T-helper 17 cell (primary cell): Measurements from ENCODE around the gene EMC10. TPM values are rescaled to one million over a fixed set of nuclear protein-coding genes. Genes with fewer than 3 reads are reported as not detected.
"Not testable (repeated sequence)": the region's sequence is repeated elsewhere in the genome, so short reads cannot be mapped to it uniquely, and the experiment has no call there.

ENCODE experiments used
- ATAC-seq: fragments of 150-1000 bp; cut with Tn5 transposase; 2 replicates; pipeline ENCODE4 v1.10.0; 2021; ENCODE audit warnings: mild to moderate bottlenecking, moderate library complexity
- DNase-seq, 3 donors: peaks; one replicate each; pipeline versions ENCODE4 v3.0.0 to v3.0.0-alpha.2; 2020 to 2021
- H3K9me3 ChIP-seq: one replicate; pipeline ENCODE4 v1.7.0; 2013; ENCODE audit warnings: low read length, mild to moderate bottlenecking; ENCODE audit not compliant: control insufficient read depth, poor library complexity, severe bottlenecking
- H3K27ac Mint-ChIP-seq: one replicate; pipeline ENCODE4 v1.8.0; 2022; ENCODE audit warnings: mild to moderate bottlenecking, moderate library complexity, mixed read lengths
- H3K27me3 Mint-ChIP-seq: one replicate; pipeline ENCODE4 v1.8.0; 2022; ENCODE audit warnings: mixed read lengths
- H3K36me3 Mint-ChIP-seq: one replicate; pipeline ENCODE4 v1.8.0; 2022; ENCODE audit warnings: low read depth, mixed read lengths
- H3K4me1 Mint-ChIP-seq: one replicate; pipeline ENCODE4 v1.8.0; 2022; ENCODE audit warnings: mild to moderate bottlenecking, mixed read lengths
- H3K4me3 Mint-ChIP-seq: one replicate; pipeline ENCODE4 v1.8.0; 2022; ENCODE audit warnings: mild to moderate bottlenecking, moderate library complexity, mixed read lengths
- total RNA-seq, 4 donors: library from RNA in 2 of 4; stranded (reverse) in 2 of 4; gene quantifications; one replicate each; pipeline ENCODE4 v1.2.3 and lab custom pipeline; 2022 to 2026

The EMC10 gene
- total RNA-seq, 2 donors from 2014 or later: 76.6 to 78.5 TPM

GRCh38 chr19:50437862-50438449, 38.4 kb upstream of the EMC10 start:
- H3K27me3 Mint-ChIP-seq: peaks cover 39% of the 10 kb centered on the region
- no peak overlapping the region for H3K4me3 Mint-ChIP-seq
- peaks cover 8% of the 10 kb centered on the region for H3K36me3 Mint-ChIP-seq
- no peaks in the 10 kb centered on the region for H3K9me3 ChIP-seq
- no peak for DNase-seq
- peaks cover 6% of the 10 kb centered on the region for H3K4me1 Mint-ChIP-seq
- H3K27ac Mint-ChIP-seq: no peak overlapping the region
- ATAC-seq: no peak

- H3K27ac Mint-ChIP-seq, H3K4me1 Mint-ChIP-seq, DNase-seq, ATAC-seq, H3K9me3 ChIP-seq, H3K36me3 Mint-ChIP-seq, H3K4me3 Mint-ChIP-seq: not testable (repeated sequence)
- peaks cover 30% of the 10 kb centered on the region for H3K27me3 Mint-ChIP-seq
Measured at GRCh38 chr19:50439130-50439529, 37.2 kb upstream of the EMC10 start.

GRCh38 chr19:50444059-50444458, 32.2 kb upstream of the EMC10 start:
- no peak for ATAC-seq
- Mint-ChIP-seq H3K27me3 (peaks cover 8% of the 10 kb centered on the region), H3K27ac (no peak overlapping the region)

GRCh38 chr19:50447053-50447452, 29.3 kb upstream of the EMC10 start:
- Mint-ChIP-seq H3K4me1 (no peaks in the 10 kb centered on the region), H3K36me3 (no peaks in the 10 kb centered on the region), H3K27ac (no peak overlapping the region), H3K4me3 (no peak overlapping the region), H3K27me3 (peaks cover 10% of the 10 kb centered on the region)
- ATAC-seq (no peak), DNase-seq (no peak)
- H3K9me3 ChIP-seq: no peaks in the 10 kb centered on the region

More at GRCh38 chr19:50444059-50444458, 32.2 kb upstream of the EMC10 start:
- Mint-ChIP-seq H3K4me1 (peaks cover 4% of the 10 kb centered on the region), H3K36me3 (peaks cover 3% of the 10 kb centered on the region), H3K4me3 (no peak overlapping the region)
- DNase-seq: no peak
- no peaks in the 10 kb centered on the region for H3K9me3 ChIP-seq

GRCh38 chr19:50447750-50448149, 28.6 kb upstream of the EMC10 start:
- Mint-ChIP-seq H3K4me3 (no peak overlapping the region), H3K4me1 (peaks cover 2% of the 10 kb centered on the region), H3K27me3 (peaks cover 14% of the 10 kb centered on the region), H3K36me3 (no peaks in the 10 kb centered on the region), H3K27ac (no peak overlapping the region)
- no peaks in the 10 kb centered on the region for H3K9me3 ChIP-seq
- no peak for DNase-seq
- no peak for ATAC-seq

- Mint-ChIP-seq H3K4me3 (no peak overlapping the region), H3K27me3 (peaks cover 17% of the 10 kb centered on the region), H3K4me1 (peaks cover 3% of the 10 kb centered on the region), H3K36me3 (no peaks in the 10 kb centered on the region), H3K27ac (no peak overlapping the region)
- no peak for DNase-seq
- no peak for ATAC-seq
- H3K9me3 ChIP-seq: no peaks in the 10 kb centered on the region
Measured at GRCh38 chr19:50449236-50449899, 26.9 kb upstream of the EMC10 start.

- no peak for DNase-seq
- Mint-ChIP-seq H3K4me3 (peak overlapping the region; percentile 61), H3K27ac (no peak overlapping the region), H3K36me3 (no peaks in the 10 kb centered on the region), H3K27me3 (peaks cover 24% of the 10 kb centered on the region), H3K4me1 (peaks cover 3% of the 10 kb centered on the region)
- no peak for ATAC-seq
- no peaks in the 10 kb centered on the region for H3K9me3 ChIP-seq
Measured at GRCh38 chr19:50450369-50451222, 25.7 kb upstream of the EMC10 start.

- Mint-ChIP-seq H3K4me3 (peak overlapping the region; percentile 61), H3K27me3 (peaks cover 24% of the 10 kb centered on the region), H3K27ac (no peak overlapping the region), H3K4me1 (peaks cover 3% of the 10 kb centered on the region), H3K36me3 (no peaks in the 10 kb centered on the region)
- ATAC-seq (no peak), DNase-seq (no peak)
- H3K9me3 ChIP-seq: no peaks in the 10 kb centered on the region
Measured at GRCh38 chr19:50451223-50451534, 25.1 kb upstream of the EMC10 start.

GRCh38 chr19:50453243-50453642, 23.1 kb upstream of the EMC10 start:
- ATAC-seq (no peak), DNase-seq (no peak)
- no peak overlapping the region for H3K4me3 Mint-ChIP-seq
- H3K27ac Mint-ChIP-seq: no peak overlapping the region
- peaks cover 32% of the 10 kb centered on the region for H3K27me3 Mint-ChIP-seq
- peaks cover 3% of the 10 kb centered on the region for H3K36me3 Mint-ChIP-seq
- peaks cover 6% of the 10 kb centered on the region for H3K4me1 Mint-ChIP-seq
- no peaks in the 10 kb centered on the region for H3K9me3 ChIP-seq

GRCh38 chr19:50455992-50456391, 20.3 kb upstream of the EMC10 start:
- no peak for DNase-seq
- no peaks in the 10 kb centered on the region for H3K9me3 ChIP-seq
- no peak for ATAC-seq
- Mint-ChIP-seq H3K36me3 (peaks cover 3% of the 10 kb centered on the region), H3K4me1 (peaks cover 6% of the 10 kb centered on the region), H3K27me3 (peaks cover 32% of the 10 kb centered on the region), H3K27ac (no peak overlapping the region), H3K4me3 (no peak overlapping the region)

GRCh38 chr19:50457300-50457699, 19.0 kb upstream of the EMC10 start:
- no peak for ATAC-seq
- Mint-ChIP-seq H3K36me3 (peaks cover 3% of the 10 kb centered on the region), H3K27me3 (peaks cover 33% of the 10 kb centered on the region)

GRCh38 chr19:50458396-50459066, 17.8 kb upstream of the EMC10 start:
- ATAC-seq (no peak), DNase-seq (no peak)
- peaks cover 6% of the 10 kb centered on the region for H3K4me1 Mint-ChIP-seq
- H3K36me3 Mint-ChIP-seq: peaks cover 5% of the 10 kb centered on the region
- no peak overlapping the region for H3K4me3 Mint-ChIP-seq
- H3K27ac Mint-ChIP-seq: no peak overlapping the region
- no peaks in the 10 kb centered on the region for H3K9me3 ChIP-seq
- H3K27me3 Mint-ChIP-seq: peaks cover 38% of the 10 kb centered on the region

More at GRCh38 chr19:50457300-50457699, 19.0 kb upstream of the EMC10 start:
- H3K4me1 Mint-ChIP-seq: peaks cover 9% of the 10 kb centered on the region
- no peaks in the 10 kb centered on the region for H3K9me3 ChIP-seq
- DNase-seq: no peak
- no peak overlapping the region for H3K4me3 Mint-ChIP-seq
- H3K27ac Mint-ChIP-seq: no peak overlapping the region

GRCh38 chr19:50459067-50459456, 17.2 kb upstream of the EMC10 start:
- no peaks in the 10 kb centered on the region for H3K9me3 ChIP-seq
- no peak for DNase-seq

More at GRCh38 chr19:50459067-50459456, 17.2 kb upstream of the EMC10 start:
- Mint-ChIP-seq H3K27ac (no peak overlapping the region), H3K4me3 (no peak overlapping the region), H3K4me1 (peaks cover 6% of the 10 kb centered on the region), H3K27me3 (peaks cover 39% of the 10 kb centered on the region), H3K36me3 (peaks cover 5% of the 10 kb centered on the region)
- no peak for ATAC-seq
